GM23338 (cell line): ENCODE measurements around the gene TSPAN1. TPM values are rescaled to one million over a fixed set of nuclear protein-coding genes. Genes with fewer than 3 reads are reported as not detected.

Source experiments
- ATAC-seq: fragments of 200-7000 bp; cut with Tn5 transposase; 3 replicates; pipeline ENCODE4 v1.9.1; 2020
- DNase-seq: peaks from one replicate; pipeline ENCODE4 v3.0.0-alpha.2; 2015; ENCODE audit warnings: low spot score
- H2AFZ ChIP-seq: fragments of 200-600 bp; sonication (generic); 2 replicates; pipeline ENCODE4 v1.8.0; 2016; ENCODE audit warnings: antibody characterized with exemption, mild to moderate bottlenecking, moderate library complexity
- H3F3A ChIP-seq: fragments of 200-600 bp; sonication (generic); replicated peaks from 2 replicates; pipeline ENCODE4 v1.8.0; 2017; ENCODE audit warnings: antibody characterized with exemption, mixed run types, low read depth
- H3K27ac ChIP-seq: fragments of 200-600 bp; sonication (generic); 2 replicates; pipeline ENCODE4 v1.6.1; 2016; ENCODE audit warnings: low read depth
- H3K27me3 ChIP-seq: fragments of 200-600 bp; sonication (generic); 2 replicates; pipeline ENCODE4 v1.8.0; 2016; ENCODE audit warnings: mild to moderate bottlenecking, mixed run types, moderate library complexity; ENCODE audit not compliant: insufficient read depth
- H3K36me3 ChIP-seq: fragments of 200-600 bp; sonication (generic); 2 replicates; pipeline ENCODE4 v1.8.0; 2016; ENCODE audit warnings: mild to moderate bottlenecking; ENCODE audit not compliant: insufficient read depth
- H3K4me1 ChIP-seq: fragments of 200-600 bp; sonication (generic); 2 replicates; pipeline ENCODE4 v1.8.0; 2016; ENCODE audit warnings: mild to moderate bottlenecking, moderate library complexity; ENCODE audit not compliant: insufficient read depth
- H3K4me2 ChIP-seq: fragments of 200-600 bp; sonication (generic); 2 replicates; pipeline ENCODE4 v1.7.1; 2017; ENCODE audit warnings: mixed run types
- H3K4me3 ChIP-seq: fragments of 200-600 bp; sonication (generic); 2 replicates; pipeline ENCODE4 v1.6.1; 2016; ENCODE audit warnings: mixed run types
- H3K79me2 ChIP-seq: fragments of 200-600 bp; sonication (generic); replicated peaks from 2 replicates; pipeline ENCODE4 v1.8.0; 2017; ENCODE audit warnings: mild to moderate bottlenecking; ENCODE audit not compliant: insufficient read depth
- H3K9me2 ChIP-seq: fragments of 200-600 bp; sonication (generic); 2 replicates; pipeline ENCODE4 v1.8.0; 2017; ENCODE audit not compliant: insufficient read depth
- H4K20me1 ChIP-seq: fragments of 200-600 bp; sonication (generic); replicated peaks from 2 replicates; pipeline ENCODE4 v1.8.0; 2017; ENCODE audit warnings: mild to moderate bottlenecking; ENCODE audit not compliant: insufficient read depth
- H3K27ac Mint-ChIP-seq: 2 replicates; pipeline ENCODE4 v1.8.0; 2020; ENCODE audit warnings: inconsistent platforms, mild to moderate bottlenecking, moderate library complexity, mixed read lengths
- H3K27me3 Mint-ChIP-seq: 3 replicates; pipeline ENCODE4 v1.8.0; 2022; ENCODE audit warnings: low read depth, mild to moderate bottlenecking, moderate library complexity, mixed read lengths, inconsistent platforms; ENCODE audit not compliant: insufficient read depth, poor library complexity
- H3K36me3 Mint-ChIP-seq: 3 replicates; pipeline ENCODE4 v1.8.0; 2021; ENCODE audit warnings: low read depth, mild to moderate bottlenecking, inconsistent platforms, moderate library complexity, mixed read lengths
- H3K4me1 Mint-ChIP-seq: 3 replicates; pipeline ENCODE4 v1.8.0; 2020; ENCODE audit warnings: mild to moderate bottlenecking, inconsistent platforms, mixed read lengths
- H3K4me3 Mint-ChIP-seq: 3 replicates; pipeline ENCODE4 v1.8.0; 2021; ENCODE audit warnings: moderate library complexity, mild to moderate bottlenecking, inconsistent platforms, mixed read lengths
- H3K9me3 Mint-ChIP-seq: 3 replicates; pipeline ENCODE4 v1.8.0; 2020; ENCODE audit warnings: moderate library complexity, mild to moderate bottlenecking, inconsistent platforms, mixed read lengths
- ETS1 ChIP-seq: IDR thresholded peaks from 2 replicates; pipeline ENCODE4 v1.6.1; 2016; ENCODE audit warnings: antibody characterized with exemption
- EZH2phosphoT487 ChIP-seq: fragments of 200-600 bp; sonication (generic); IDR thresholded peaks from one replicate; pipeline ENCODE4 v1.8.1; 2018; ENCODE audit warnings: antibody characterized with exemption; ENCODE audit not compliant: unreplicated experiment
- POLR2AphosphoS5 ChIP-seq: IDR thresholded peaks from 2 replicates; pipeline ENCODE4 v1.6.1; 2016; ENCODE audit warnings: antibody characterized with exemption, low read depth
- REST ChIP-seq: IDR thresholded peaks from one replicate; pipeline ENCODE4 v1.6.1; 2018; ENCODE audit warnings: antibody characterized with exemption; ENCODE audit not compliant: unreplicated experiment
- ZNF331 ChIP-seq: fragments of 250-450 bp; sonication (Bioruptor Pico); IDR thresholded peaks from 2 replicates; pipeline ENCODE4 v1.5.0; 2020; ENCODE audit warnings: low read depth, mild to moderate bottlenecking, moderate library complexity
- polyA plus RNA-seq: library from polyadenylated mRNA; unstranded; fragments of >200 nt; fragmentation: Nextera tagmentation; extraction: Ambion mirVana; gene quantifications from 2 replicates; pipeline ENCODE4 v1.2.1, GENCODE V29; 2016
- total RNA-seq: library from RNA; depleted of rRNA; stranded (reverse); fragments of >200 nt; shearing (Covaris generic); gene quantifications from 2 replicates; pipeline ENCODE4 v1.2.3, GENCODE V29; 2014
- TF ChIP-seq, protein P1 (sequence below), 2 experiments: fragments of 200-600 bp in 1 of 2; sonication (generic) in 1 of 2; conservative IDR thresholded peaks; 2 replicates each; pipeline versions ENCODE4 v1.5.1 to v1.6.1; 2016 to 2017; ENCODE audit warnings: antibody characterized with exemption in 2 of 2, low read depth in 2 of 2, mild to moderate bottlenecking in 2 of 2, moderate library complexity in 1 of 2

Gene TSPAN1
- total and polyA plus RNA-seq, 2 experiments from 2014 or later, result not detected

DNA sequence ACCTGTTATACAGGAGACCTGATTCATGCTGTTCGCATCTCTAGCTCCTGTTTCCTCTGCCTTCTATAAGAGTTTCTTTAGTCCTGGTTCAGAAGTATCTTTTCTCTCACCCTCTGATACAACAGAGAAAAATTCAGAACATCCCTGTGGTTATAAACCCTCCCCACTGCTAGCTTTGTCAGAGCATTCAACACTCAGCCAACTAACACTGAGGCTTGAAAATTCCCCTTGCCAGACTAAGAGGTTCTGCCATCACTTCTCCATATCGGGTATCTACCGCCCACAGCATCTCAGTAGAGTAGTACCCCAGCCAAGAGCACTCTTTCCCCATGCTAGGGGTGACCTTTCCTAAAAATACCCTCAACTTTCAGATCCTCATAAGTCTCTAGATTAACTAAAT is 22.9 kb upstream of the TSPAN1 start:
- Mint-ChIP-seq H3K36me3 (no peaks in the 10 kb centered on the region), H3K4me1 (peaks cover 7% of the 10 kb centered on the region), H3K9me3 (no peaks in the 10 kb centered on the region), H3K4me3 (no peak overlapping the region), H3K27me3 (peaks cover 6% of the 10 kb centered on the region), H3K27ac (no peak overlapping the region)
- no peak for TF ChIP-seq REST
- TF ChIP-seq, protein P1, sequence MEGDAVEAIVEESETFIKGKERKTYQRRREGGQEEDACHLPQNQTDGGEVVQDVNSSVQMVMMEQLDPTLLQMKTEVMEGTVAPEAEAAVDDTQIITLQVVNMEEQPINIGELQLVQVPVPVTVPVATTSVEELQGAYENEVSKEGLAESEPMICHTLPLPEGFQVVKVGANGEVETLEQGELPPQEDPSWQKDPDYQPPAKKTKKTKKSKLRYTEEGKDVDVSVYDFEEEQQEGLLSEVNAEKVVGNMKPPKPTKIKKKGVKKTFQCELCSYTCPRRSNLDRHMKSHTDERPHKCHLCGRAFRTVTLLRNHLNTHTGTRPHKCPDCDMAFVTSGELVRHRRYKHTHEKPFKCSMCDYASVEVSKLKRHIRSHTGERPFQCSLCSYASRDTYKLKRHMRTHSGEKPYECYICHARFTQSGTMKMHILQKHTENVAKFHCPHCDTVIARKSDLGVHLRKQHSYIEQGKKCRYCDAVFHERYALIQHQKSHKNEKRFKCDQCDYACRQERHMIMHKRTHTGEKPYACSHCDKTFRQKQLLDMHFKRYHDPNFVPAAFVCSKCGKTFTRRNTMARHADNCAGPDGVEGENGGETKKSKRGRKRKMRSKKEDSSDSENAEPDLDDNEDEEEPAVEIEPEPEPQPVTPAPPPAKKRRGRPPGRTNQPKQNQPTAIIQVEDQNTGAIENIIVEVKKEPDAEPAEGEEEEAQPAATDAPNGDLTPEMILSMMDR (conservative IDR thresholded peaks at IDR 0.05; ENCODE audit: low read depth in 2 of 2), result no peak
- H3K4me3 ChIP-seq, result no peak overlapping the region
- no peaks in the 10 kb centered on the region for H3K27me3 ChIP-seq
- H3K79me2 ChIP-seq, result no peaks in the 10 kb centered on the region
- no peak overlapping the region for H3K27ac ChIP-seq
- no peaks in the 10 kb centered on the region for H3K36me3 ChIP-seq
- H3K4me2 ChIP-seq, result no peak overlapping the region
- no peak overlapping the region for H2AFZ ChIP-seq
- no peaks in the 10 kb centered on the region for H3F3A ChIP-seq
- H3K9me2 ChIP-seq, result no peaks in the 10 kb centered on the region
- ATAC-seq, result no peak
- DNase-seq, result no peak
- no peaks in the 10 kb centered on the region; the same call in none of the 2 replicates for H3K4me1 ChIP-seq
- no peaks in the 10 kb centered on the region for H4K20me1 ChIP-seq

DNA sequence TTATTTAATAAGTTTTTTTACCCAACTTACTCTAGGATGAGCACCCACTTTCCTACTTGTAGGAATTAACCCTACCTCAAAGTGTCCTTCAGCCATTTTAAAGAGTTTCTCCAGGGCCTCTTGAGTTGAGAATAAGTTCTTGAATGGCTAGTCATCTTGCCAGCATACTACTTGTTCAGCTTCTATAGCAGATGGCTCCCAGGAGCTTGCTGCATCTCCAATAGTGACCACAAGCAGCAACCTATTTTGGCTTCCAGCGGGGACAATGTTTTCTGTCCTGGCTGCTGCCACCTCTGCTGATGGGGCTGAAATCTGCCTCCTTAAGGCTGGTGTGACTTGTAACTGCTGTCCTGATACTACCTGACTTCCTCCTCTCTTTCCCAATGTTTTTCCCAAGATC is 21.7 kb upstream of the TSPAN1 start:
- Histone ChIP-seq H3K79me2 (no peaks in the 10 kb centered on the region), H2AFZ (no peak overlapping the region), H3F3A (no peaks in the 10 kb centered on the region), H3K36me3 (no peaks in the 10 kb centered on the region), H3K27me3 (no peaks in the 10 kb centered on the region), H3K4me1 (no peaks in the 10 kb centered on the region; the same call in none of the 2 replicates), H4K20me1 (no peaks in the 10 kb centered on the region), H3K27ac (no peak overlapping the region), H3K4me2 (no peak overlapping the region), H3K4me3 (no peak overlapping the region), H3K9me2 (no peaks in the 10 kb centered on the region)
- Mint-ChIP-seq H3K4me3 (no peak overlapping the region), H3K36me3 (no peaks in the 10 kb centered on the region), H3K9me3 (no peaks in the 10 kb centered on the region), H3K27ac (no peak overlapping the region), H3K27me3 (peaks cover 5% of the 10 kb centered on the region), H3K4me1 (peaks cover 7% of the 10 kb centered on the region)
- no peak for ATAC-seq
- DNase-seq, result no peak
- no peak for TF ChIP-seq REST
- no peak for TF ChIP-seq ETS1
- no peak for TF ChIP-seq ZNF331 (CRISPR knock-in tag)
- TF ChIP-seq POLR2AphosphoS5, result no peak
- no peak for TF ChIP-seq EZH2phosphoT487
